SK-N-SH treated with all-trans-retinoic acid at 6 μM for 48 hours (cell line): ENCODE measurements around the gene GPR62.

Experiments
- ARNTL ChIP-seq: fragments of 450-650 bp; formaldehyde crosslinking; IDR thresholded peaks from 2 replicates; pipeline ENCODE4 v1.5.0; 2020; ENCODE audit warnings: low read depth, mild to moderate bottlenecking, moderate library complexity, borderline replicate concordance
- BACH2 ChIP-seq: fragments of 250-450 bp; sonication (Bioruptor Pico); IDR thresholded peaks from 2 replicates; pipeline ENCODE4 v1.9.0; 2021; ENCODE audit warnings: mild to moderate bottlenecking, borderline replicate concordance
- ESRRG ChIP-seq: fragments of 250-450 bp; sonication (Bioruptor Pico); IDR thresholded peaks from 2 replicates; pipeline ENCODE4 v1.6.1; 2021; ENCODE audit warnings: mild to moderate bottlenecking
- OSR1 ChIP-seq: fragments of 250-450 bp; sonication (Bioruptor Pico); IDR thresholded peaks from 2 replicates; pipeline ENCODE4 v1.8.0; 2022; ENCODE audit warnings: moderate library complexity, mild to moderate bottlenecking, inconsistent platforms
- PPARA ChIP-seq: fragments of 250-450 bp; sonication (Bioruptor Pico); IDR thresholded peaks from 2 replicates; pipeline ENCODE4 v1.5.0; 2020; ENCODE audit warnings: mild to moderate bottlenecking, borderline replicate concordance
- TCF4 ChIP-seq: fragments of 250-450 bp; sonication (Bioruptor Pico); IDR thresholded peaks from 2 replicates; pipeline ENCODE4 v1.8.0; 2021; ENCODE audit warnings: mild to moderate bottlenecking, moderate library complexity, borderline replicate concordance
- TOX ChIP-seq: fragments of 250-450 bp; sonication (Bioruptor Pico); IDR thresholded peaks from 2 replicates; pipeline ENCODE4 v1.8.0; 2021; ENCODE audit warnings: mild to moderate bottlenecking, moderate library complexity, borderline replicate concordance
- ZFP30 ChIP-seq: fragments of 450-650 bp; formaldehyde crosslinking; IDR thresholded peaks from 2 replicates; pipeline ENCODE4 v1.5.0; 2022; ENCODE audit warnings: mild to moderate bottlenecking, moderate library complexity
- ZNF565 ChIP-seq: fragments of 450-650 bp; formaldehyde crosslinking; conservative IDR thresholded peaks from 2 replicates; pipeline ENCODE4 v1.5.0; 2020; ENCODE audit warnings: low read depth, mild to moderate bottlenecking, moderate library complexity
- ZNF8 ChIP-seq: fragments of 450-650 bp; formaldehyde crosslinking; IDR thresholded peaks from 2 replicates; pipeline ENCODE4 v1.5.0; 2020; ENCODE audit warnings: mild to moderate bottlenecking, moderate library complexity
- TF ChIP-seq, protein P1 (sequence below): fragments of 250-450 bp; sonication (Bioruptor Pico); IDR thresholded peaks from 2 replicates; pipeline ENCODE4 v1.5.1; 2021; ENCODE audit warnings: mild to moderate bottlenecking, moderate library complexity
- TF ChIP-seq, protein P2 (sequence below): fragments of 250-450 bp; sonication (Bioruptor Pico); IDR thresholded peaks from 2 replicates; pipeline ENCODE4 v1.5.0; 2020; ENCODE audit warnings: mild to moderate bottlenecking, moderate library complexity
- TF ChIP-seq, protein P3 (sequence below): fragments of 250-450 bp; sonication (Bioruptor Pico); IDR thresholded peaks from 2 replicates; pipeline ENCODE4 v1.5.1; 2020; ENCODE audit warnings: low read depth, mild to moderate bottlenecking, moderate library complexity
- TF ChIP-seq, protein P4 (sequence below): fragments of 250-450 bp; sonication (Bioruptor Pico); IDR thresholded peaks from 2 replicates; pipeline ENCODE4 v1.8.0; 2020; ENCODE audit warnings: mild to moderate bottlenecking, moderate library complexity, borderline replicate concordance

DNA sequence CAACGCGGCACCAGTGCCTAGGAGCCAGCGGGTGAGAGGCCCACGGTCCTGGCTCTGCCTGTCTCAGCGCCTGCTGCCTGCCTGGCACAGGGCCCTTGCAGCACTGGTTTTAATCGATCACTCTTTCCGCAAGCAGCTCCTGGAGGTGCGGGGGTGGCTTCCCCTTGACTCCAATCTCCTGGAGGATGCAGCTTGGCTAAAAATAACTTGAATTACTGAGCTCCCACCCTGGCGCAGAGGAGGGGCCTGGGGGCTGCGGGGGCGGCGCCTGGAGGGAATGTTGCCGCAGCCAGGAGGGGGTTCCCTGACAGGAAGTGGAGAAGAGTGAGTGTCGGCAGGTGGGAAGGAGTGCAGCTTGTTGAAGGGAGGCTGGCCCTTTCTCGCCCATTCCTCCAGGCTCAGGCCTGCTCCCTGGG is 50.4 kb downstream of the GPR62 start:
- TF ChIP-seq, protein P1, sequence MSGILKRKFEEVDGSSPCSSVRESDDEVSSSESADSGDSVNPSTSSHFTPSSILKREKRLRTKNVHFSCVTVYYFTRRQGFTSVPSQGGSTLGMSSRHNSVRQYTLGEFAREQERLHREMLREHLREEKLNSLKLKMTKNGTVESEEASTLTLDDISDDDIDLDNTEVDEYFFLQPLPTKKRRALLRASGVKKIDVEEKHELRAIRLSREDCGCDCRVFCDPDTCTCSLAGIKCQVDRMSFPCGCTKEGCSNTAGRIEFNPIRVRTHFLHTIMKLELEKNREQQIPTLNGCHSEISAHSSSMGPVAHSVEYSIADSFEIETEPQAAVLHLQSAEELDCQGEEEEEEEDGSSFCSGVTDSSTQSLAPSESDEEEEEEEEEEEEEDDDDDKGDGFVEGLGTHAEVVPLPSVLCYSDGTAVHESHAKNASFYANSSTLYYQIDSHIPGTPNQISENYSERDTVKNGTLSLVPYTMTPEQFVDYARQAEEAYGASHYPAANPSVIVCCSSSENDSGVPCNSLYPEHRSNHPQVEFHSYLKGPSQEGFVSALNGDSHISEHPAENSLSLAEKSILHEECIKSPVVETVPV (CRISPR knock-in tag): no peak
- TF ChIP-seq, protein P2, sequence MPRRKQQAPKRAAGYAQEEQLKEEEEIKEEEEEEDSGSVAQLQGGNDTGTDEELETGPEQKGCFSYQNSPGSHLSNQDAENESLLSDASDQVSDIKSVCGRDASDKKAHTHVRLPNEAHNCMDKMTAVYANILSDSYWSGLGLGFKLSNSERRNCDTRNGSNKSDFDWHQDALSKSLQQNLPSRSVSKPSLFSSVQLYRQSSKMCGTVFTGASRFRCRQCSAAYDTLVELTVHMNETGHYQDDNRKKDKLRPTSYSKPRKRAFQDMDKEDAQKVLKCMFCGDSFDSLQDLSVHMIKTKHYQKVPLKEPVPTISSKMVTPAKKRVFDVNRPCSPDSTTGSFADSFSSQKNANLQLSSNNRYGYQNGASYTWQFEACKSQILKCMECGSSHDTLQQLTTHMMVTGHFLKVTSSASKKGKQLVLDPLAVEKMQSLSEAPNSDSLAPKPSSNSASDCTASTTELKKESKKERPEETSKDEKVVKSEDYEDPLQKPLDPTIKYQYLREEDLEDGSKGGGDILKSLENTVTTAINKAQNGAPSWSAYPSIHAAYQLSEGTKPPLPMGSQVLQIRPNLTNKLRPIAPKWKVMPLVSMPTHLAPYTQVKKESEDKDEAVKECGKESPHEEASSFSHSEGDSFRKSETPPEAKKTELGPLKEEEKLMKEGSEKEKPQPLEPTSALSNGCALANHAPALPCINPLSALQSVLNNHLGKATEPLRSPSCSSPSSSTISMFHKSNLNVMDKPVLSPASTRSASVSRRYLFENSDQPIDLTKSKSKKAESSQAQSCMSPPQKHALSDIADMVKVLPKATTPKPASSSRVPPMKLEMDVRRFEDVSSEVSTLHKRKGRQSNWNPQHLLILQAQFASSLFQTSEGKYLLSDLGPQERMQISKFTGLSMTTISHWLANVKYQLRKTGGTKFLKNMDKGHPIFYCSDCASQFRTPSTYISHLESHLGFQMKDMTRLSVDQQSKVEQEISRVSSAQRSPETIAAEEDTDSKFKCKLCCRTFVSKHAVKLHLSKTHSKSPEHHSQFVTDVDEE (CRISPR knock-in tag): no peak; the same call in 1 of the 2 replicates
- TF ChIP-seq ZFP30 (CRISPR knock-in tag) (no peak), ZNF565 (CRISPR knock-in tag) (no peak), TOX (CRISPR knock-in tag) (no peak), ZNF8 (no peak), TCF4 (no peak), OSR1 (no peak), BACH2 (CRISPR knock-in tag) (no peak), PPARA (CRISPR knock-in tag) (no peak), ESRRG (CRISPR knock-in tag) (no peak), ARNTL (CRISPR knock-in tag) (no peak)
- TF ChIP-seq, protein P3, sequence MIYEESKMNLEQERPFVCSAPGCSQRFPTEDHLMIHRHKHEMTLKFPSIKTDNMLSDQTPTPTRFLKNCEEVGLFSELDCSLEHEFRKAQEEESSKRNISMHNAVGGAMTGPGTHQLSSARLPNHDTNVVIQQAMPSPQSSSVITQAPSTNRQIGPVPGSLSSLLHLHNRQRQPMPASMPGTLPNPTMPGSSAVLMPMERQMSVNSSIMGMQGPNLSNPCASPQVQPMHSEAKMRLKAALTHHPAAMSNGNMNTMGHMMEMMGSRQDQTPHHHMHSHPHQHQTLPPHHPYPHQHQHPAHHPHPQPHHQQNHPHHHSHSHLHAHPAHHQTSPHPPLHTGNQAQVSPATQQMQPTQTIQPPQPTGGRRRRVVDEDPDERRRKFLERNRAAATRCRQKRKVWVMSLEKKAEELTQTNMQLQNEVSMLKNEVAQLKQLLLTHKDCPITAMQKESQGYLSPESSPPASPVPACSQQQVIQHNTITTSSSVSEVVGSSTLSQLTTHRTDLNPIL (CRISPR knock-in tag): no peak
- TF ChIP-seq, protein P4, sequence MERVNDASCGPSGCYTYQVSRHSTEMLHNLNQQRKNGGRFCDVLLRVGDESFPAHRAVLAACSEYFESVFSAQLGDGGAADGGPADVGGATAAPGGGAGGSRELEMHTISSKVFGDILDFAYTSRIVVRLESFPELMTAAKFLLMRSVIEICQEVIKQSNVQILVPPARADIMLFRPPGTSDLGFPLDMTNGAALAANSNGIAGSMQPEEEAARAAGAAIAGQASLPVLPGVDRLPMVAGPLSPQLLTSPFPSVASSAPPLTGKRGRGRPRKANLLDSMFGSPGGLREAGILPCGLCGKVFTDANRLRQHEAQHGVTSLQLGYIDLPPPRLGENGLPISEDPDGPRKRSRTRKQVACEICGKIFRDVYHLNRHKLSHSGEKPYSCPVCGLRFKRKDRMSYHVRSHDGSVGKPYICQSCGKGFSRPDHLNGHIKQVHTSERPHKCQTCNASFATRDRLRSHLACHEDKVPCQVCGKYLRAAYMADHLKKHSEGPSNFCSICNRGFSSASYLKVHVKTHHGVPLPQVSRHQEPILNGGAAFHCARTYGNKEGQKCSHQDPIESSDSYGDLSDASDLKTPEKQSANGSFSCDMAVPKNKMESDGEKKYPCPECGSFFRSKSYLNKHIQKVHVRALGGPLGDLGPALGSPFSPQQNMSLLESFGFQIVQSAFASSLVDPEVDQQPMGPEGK: peak; percentile 30; the same call in 1 of the 2 replicates
